HG02588 (cell line): ENCODE data around the gene MGMT.

Experiments
- ATAC-seq: cut with Tn5 transposase; IDR thresholded peaks from one replicate; pipeline ENCODE4 v1.9.1; 2021; ENCODE audit warnings: mild to moderate bottlenecking, moderate library complexity; ENCODE audit not compliant: unreplicated experiment

Gene MGMT

DNA sequence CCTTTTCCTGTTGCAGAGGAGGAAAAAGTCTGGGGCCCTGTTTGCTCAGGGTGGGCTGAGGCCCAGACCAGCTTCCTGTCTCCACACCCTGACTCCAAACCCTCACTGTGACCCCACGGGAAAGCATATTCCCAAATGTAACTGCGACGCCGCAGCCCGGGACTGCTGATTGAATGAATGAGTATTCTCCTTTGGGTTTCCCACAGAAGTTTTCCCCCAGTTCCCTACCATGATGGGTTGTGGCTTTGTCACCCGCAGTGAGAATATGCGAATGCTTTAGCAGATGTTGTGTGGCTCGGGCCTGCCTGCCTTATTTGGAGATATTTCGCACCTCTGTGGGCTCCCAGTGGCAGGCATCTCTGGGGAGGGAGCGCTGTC lies 50.6 kb downstream of the MGMT start:
- ATAC-seq = no peak

DNA sequence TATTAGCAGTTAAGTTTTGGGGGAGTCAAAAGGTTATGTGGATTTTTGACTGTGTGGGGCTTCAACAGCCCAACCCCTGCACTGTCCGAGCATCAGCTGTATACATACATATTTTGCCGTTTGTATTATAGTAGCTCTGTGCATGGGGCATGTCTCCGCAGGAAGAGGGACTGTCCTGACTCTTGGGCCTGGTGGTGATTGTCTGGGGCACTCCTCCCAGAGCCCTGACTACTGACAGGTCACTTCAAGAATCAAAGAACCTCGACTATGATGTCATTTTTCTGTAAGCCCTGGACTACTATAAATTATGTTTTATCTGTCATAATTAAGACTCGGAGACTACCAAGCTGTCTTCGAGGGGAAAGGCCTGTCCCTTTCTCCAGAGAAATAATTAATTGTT lies 51.8 kb downstream of the MGMT start:
- no peak for ATAC-seq

DNA sequence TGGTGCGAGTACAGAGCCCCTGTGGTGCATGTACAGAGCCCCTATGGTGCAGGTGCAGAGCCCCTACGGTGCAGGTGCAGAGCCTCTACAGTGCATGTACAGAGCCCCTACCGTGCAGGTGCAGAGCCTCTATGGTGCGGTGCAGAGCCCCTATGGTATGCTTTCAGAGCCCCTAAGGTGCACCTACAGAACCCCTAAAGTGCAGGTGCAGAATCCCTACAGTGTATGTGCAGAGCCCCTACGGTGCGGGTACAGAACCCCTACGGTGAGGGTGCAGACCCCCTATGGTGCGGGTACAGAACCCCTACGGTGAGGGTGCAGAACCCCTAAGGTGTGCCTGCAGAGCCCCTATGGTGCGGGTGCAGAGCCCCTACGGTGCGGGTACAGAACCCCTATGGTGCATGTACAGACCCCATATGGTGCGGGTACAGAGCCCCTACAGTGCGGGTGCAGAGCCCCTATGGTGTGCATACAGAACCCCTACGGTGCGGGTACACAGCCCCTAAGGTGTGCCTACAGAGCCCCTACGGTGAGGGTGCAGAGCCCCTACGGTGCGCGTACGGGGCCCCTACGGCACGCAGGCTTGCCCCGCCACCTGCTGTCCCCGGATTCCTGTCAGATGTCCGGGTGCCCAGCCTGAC lies 53.5 kb downstream of the MGMT start:
- ATAC-seq = no peak

DNA sequence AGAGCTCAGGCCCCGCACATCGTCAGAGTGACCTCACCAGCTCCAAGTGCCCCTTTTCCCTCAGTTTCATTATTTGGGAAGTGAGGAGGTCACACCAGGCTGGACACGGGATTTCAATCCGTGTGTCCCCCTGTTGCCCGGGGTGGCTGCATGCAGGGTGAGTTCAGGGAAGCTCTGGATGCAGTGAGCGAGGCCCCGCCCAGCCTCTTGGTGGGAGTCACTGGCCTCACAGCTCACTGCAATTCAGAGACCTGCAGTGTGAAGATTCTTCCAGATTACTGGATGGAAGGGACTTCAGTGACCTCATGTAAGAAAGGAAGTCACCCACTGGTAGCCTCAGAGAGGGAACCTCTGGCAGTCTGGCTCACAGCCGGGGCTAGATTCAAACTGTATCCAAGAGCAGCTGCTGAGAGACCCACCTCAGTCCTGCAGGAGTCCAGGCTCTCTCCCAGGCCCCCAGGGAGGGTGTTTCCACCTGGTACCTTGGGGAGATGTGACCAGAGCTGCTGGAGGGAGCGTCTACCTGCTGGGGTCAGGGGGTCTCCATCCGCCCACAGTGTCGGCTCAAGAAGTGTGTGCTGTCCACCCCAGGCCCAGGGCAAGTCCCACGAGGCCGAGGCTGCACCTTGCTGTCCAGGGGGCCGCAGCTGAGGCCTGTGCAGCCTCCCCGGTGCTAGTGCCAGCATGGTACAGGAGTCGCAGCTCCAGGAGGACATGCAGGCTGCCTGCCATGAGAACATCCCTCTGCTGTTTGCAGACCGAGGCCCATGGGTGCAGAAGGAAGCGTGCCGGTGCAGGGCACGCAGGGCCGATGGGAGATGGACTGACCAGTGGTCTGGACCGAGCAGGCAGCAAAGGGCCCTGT lies 54.4 kb downstream of the MGMT start:
- ATAC-seq = no peak

DNA sequence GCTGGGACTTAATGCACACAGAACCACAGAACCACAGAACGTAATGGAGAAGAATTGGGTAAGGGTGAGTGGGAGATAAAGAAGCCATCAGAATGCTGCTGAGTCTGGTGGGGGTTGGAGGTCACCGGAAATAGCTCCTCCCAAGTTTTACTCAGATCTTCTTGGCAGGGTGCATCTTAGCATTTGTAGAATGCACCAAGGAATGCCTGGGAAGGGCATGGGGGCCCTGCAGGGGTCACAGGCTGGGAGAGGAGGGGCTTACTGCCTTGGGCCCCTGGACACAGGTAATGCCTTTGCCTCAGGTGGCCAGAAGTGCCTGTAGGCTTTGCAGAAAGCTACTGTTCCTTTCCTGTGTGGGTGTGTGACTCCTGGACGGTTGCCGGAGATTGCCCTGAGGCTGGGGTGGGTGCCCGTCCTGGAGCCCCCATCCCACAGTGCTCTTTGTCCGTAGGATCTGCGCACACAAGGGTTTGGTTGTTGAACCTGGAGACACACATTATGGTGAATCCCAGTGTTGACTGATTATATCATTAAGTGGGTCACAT lies 55.1 kb downstream of the MGMT start:
- ATAC-seq = no peak

DNA sequence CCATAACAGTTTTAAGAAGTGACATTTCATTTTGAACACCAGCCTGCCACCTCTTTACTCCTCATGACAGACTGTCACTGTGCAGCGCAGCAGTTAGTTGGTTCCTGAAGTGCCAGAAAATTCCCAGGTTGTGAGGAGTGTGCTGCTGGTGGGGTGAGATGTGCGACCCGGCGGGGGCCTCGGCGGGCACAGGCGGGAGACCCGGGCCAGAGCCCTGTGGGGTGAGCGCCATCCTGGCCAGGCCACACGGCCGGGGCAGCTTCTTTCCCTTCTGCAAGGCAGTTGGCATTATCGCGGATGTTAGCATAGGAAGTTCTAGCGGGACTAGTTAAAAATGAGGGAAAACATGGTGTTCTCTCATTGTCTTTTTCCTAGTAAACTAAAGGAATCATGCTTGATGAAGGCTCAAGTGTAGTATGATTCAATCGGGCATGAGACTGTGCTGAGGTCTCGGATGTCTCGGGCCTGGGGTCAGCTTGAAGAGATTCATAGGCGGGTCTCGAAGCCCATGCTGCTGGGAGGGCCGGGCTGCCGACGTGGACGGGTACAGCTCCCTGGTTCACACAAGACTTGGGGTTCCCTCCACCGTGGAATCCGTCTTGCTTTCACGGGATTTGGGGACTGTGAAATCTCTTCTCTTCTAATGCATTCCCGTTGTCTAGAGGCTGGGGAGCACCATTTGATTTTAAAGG lies 56.1 kb downstream of the MGMT start:
- ATAC-seq = no peak

DNA sequence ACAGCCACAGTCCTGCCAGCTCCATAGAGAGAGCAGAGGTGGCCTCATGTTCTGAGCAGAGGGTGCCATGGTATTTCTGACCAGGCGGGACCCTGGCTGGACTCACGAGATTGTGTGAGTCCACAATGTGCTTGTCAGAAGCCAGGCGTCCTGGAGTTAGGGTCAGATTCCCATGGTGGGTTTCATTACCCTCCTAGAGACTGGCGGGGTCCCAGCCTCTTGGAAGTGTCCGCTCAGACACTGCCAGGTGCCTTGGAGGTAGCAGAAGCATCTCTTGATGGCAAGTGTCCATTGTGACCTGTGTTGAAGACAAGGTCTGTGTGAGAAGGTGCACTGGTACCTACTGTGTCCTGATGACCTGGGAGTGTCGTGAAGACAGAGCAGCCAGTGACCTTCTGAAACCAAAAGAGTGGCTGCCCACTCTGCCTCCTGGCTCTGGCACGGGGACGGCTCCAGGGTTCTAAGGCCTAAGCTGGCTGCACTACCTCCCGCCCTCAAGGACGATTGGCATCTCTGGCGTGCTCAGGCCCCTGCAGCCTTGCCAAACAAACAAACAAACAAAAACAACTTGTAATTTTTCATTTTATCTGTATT lies 56.8 kb downstream of the MGMT start:
- ATAC-seq = no peak

DNA sequence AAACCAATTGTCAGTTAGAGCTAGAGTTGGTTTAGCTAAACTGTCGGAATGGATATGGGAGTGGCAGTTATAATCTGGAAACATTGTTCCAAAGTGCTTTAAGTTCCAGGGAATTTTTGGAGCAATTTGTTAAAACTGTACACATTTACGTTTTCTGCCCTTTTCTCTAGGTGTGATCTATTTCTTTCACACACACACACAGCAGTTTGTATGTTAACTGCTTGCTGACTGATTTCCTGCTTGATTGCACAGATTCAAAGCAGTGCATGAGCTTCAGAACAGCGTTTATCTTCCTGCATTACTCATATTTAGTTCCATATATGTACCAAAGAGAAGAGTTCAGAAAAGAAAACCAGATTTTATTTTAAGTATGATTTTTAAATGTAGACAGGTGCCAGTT lies 57.9 kb downstream of the MGMT start:
- no peak for ATAC-seq

DNA sequence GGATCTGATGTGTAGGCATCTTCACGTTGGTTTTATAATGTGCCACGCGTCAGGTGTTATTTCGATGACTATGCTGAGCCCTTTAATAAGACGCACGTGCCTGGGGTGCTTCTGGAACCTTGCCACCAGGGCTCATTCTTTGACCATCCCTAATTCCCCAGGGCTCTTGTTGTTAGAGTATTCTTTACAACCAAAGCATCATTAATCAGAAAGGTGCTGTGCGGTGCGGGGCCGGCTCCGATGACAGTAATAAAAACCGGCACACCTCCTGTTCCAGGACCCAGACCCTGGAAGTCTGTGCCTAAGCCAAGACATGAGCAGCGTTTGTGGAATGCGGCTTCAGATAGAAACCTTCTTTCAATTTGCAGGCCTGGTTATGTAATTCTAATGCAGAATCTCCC lies 58.4 kb downstream of the MGMT start:
- ATAC-seq = no peak

DNA sequence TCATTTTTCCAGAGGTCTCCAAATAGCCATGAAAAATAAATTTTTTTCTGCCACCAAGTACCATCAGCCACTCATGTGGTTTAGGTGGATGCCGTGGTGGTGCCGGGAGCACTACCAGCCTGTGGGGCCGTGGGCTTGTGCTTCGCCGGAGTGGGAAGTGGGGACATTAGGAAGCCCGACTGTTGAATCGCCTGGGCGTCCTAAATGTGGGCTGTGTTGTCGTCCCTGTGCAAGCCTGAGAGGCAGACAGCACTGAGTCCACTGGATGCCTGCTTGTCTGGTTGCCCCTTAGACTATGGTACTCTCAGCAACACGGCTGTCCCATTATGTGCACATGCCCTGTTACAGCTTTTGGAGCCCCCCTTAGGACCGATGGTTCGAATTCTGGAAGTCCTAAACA lies 59.9 kb downstream of the MGMT start:
- no peak for ATAC-seq

DNA sequence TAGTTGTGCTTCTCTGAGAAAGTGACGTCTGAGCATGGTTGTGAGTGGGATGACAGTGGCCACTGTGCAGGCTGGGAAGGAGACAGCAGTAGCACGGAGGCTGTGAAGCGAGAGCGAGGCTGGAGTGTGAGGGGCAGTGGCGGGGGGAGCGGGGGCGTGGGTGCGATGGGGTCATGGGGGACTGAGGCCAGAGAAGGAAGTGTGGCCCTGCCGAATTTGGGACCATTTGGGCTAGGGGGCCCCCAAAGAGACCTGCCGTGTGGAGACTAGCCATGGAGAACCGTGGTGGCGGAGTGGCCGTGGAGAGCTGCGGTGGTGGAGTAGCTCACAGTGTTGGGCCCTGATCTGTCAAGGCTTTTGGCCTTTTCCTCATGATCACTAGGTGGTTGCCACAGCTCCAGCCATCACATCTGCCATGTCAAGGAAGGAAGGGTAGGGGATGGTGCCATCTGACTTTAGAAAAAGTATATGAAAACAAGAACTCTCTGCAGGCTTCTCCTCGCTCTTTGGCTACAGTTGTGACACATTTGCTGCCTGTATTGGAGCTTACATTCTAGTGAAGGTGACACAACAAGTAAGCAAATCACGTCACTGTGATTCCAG lies 61.4 kb downstream of the MGMT start:
- ATAC-seq = no peak

DNA sequence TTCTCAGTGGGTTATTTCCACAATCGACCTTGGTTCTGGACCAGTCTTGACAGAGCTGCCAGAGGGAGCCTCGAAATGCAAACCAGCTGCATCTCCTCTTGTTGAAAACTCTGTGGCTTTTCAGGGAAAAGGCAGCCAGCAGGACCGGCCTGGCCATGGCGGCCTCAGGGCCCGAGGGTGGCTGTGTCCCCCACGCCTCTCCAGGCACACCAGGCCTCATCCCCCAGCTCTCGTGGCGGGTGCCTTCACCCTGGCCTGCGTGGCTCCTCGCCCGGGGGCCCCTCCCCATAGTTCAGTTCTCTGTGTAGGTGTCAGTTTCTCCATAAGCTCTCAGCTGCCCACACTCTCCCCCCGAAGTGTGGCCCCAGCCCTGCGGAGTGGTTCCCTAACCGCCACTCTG lies 63.5 kb downstream of the MGMT start:
- ATAC-seq = no peak

DNA sequence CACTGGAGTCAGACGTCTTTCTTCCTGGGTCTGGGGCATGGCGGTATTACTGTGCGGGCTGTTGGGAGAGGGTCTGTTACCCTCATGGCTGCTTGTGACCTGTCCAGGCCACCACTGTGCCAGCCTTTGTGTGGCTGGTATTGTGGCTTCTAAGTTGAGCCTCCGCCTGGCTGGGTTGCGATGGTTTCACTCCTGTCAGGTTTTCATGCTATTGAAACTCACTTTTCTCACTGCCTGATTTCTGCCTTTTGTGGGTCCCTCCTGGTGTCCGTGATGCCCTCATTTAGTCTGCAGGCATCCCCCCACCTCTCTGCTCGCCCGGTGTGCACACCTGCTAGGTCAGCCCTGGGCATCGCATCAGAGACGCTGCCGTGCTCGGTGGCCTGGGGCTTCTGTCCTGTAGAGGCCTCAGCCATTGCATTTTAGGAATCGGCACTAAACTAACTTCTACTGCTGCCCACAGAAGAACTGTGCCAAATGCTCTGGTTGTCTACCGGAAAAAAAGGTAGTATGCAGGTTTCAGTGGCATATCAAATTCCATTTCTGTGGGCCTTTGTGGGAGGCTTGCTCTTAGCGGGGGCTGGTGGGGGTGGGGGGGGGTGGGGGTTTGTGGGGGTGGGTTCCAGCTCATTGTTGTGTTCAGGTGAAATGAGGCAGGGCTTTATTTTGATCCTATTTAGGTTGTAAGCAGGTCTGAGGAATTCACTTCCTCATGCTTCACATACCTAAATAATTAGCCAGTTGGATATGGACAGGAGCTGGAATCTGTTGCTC lies 64.3 kb downstream of the MGMT start:
- ATAC-seq = no peak

DNA sequence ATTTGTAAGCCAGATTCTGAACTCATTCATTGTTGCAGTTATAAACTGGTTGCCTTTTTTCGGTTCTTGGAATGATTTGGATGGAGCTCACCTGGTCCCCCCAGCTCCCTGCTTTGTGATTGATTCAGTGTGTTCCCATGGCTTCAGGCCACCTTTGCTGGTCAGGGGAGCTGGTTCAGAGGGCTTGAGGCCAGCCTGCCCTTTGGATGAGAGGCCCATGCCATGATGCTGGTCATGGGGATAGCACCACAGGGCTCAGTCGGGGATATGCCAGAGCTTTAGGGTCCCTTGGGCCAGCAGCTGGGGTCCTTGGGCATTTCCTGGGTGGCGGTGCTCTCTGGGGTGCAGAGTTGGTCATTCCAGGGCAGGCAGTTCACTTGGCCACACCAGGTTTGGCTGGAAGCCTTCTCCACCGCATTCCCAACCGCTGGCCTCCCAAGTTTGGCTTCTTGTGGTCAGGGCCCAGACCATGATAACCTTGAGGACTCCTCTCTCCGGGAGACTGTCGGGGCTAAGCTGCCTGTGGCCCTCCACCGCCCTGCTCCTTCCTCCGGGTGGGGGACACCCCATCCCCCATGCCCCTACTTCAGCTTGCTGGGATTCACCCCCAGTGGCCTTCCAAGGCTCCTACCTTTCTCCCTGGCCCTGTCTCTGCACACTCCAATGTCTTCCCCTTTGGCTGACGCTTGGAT lies 65.1 kb downstream of the MGMT start:
- no peak for ATAC-seq

DNA sequence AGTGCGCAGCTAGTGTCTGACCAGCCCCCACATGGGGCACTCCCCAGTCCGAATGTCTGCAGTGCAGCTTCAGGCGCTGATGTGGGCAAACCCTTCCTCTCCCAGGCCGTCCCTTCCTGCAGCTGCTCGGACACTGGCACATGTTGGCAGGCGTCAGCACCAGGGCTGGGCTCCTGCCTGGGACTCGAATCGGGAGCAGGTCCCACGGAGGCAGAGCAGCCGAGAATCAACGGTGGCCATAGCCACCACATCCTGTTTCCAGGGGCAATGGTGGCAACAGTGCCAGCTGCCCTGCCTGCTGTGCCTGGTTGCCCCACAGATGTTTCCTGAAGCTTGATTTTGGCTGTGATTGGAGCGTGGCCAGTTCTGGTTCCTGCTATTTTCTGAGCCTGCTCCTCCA lies 65.8 kb downstream of the MGMT start:
- ATAC-seq = no peak

DNA sequence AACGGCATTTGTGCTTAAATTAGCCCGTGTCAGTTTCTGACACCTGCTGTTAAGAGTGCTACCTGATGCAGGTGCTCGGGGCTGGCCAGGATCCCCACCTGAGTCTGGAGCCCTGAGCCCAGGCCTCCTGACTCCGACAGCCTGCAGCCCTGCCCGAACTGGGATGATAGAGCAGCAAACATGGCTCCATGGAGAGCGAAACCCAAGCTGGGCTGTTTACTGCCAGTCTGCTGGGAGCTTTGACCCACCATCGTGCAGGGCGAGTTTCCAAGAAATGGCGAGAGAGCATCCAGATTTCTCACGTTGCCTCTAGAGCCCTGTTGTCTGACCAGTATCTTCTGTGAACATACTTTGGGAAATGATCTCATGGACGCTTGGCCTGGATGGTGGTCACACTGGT lies 66.2 kb downstream of the MGMT start:
- ATAC-seq = no peak

DNA sequence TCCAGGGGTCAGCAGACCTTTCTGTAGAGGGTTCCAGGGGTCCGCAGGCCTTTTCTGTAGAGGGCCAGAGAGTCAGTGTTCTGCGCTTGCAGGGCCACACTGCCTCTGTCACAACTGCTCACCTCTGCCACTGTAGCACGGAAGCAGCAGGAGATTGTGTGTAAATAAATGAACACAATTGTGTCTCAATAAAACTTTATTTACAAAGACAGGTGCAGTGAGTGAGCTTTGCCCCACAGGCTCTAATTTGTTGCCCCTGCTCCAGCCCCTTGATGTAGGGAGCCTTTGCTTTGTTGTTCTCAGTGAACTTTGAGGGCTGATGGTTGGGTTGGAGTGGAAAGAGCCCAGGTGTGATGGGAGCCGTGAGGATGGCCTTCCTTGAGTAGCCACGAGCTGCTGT lies 67.8 kb downstream of the MGMT start:
- ATAC-seq = no peak

DNA sequence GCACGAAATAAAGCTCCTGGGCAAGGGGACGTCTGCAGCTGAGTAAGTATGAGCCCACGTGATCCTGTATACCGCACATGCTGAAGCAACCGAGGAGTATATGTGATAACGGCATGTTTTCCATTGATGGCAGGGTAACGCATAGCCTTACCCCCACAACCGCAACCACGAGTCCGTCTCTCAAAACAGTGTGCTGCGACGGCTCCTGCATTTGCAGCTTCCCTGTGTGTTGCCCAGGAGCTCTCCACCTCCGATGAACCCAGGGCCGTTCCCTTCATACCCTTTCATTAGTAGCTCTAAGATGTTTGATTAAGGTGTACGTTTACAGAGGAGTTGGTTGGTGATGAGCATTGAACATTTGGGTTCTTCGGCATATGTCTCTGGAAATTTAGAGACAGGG lies 69.3 kb downstream of the MGMT start:
- no peak for ATAC-seq

DNA sequence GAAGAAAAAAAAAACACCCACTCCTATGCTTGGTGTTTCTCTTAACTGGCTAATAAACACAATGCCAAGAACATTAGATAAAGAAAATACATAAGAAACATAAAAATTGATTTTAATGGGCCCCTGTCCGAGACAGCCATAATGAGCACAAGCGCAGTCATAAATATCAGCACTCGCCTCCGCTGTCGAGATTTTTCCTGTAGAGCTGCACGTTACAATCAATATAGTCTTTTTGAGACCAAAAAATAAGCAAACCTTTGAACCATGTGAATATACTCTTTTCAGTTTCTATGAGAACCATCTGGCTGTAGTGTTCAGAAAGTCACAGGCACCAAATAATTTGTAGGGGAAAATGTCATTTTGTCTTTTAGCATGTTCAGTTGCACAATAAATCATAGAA lies 70.1 kb downstream of the MGMT start:
- no peak for ATAC-seq

DNA sequence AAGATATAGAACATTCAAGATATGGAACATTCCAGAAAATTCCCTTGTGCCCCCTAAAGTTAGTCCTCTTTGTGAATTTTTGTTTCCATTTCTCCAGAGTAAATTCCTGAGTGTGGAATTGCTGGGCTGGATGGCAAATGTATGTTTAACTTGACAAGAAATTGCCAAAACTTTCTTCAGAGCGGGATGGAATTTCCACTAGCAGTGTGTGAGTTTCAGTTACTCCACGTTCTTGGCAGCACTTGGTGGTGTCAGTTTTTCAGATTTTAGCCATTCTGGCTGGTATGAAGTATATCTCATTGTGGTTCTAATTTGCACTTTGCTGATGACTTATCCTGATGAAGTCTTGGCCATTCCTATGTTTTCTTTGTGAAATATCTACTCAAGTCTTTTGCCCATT lies 71.2 kb downstream of the MGMT start:
- no peak for ATAC-seq
